Hepatic stellate cell (primary cell): ENCODE measurements around the gene C16orf82.
A peak's percentile ranks its signal among the peaks of the same experiment; 100 is the strongest.
"Not testable (repeated sequence)": the region's sequence is repeated elsewhere in the genome, so short reads cannot be mapped to it uniquely, and the experiment has no call there.

Source experiments
- DNase-seq: peaks from one replicate; pipeline ENCODE4 v3.0.0; 2011; ENCODE audit warnings: low spot score

Gene C16orf82

DNA sequence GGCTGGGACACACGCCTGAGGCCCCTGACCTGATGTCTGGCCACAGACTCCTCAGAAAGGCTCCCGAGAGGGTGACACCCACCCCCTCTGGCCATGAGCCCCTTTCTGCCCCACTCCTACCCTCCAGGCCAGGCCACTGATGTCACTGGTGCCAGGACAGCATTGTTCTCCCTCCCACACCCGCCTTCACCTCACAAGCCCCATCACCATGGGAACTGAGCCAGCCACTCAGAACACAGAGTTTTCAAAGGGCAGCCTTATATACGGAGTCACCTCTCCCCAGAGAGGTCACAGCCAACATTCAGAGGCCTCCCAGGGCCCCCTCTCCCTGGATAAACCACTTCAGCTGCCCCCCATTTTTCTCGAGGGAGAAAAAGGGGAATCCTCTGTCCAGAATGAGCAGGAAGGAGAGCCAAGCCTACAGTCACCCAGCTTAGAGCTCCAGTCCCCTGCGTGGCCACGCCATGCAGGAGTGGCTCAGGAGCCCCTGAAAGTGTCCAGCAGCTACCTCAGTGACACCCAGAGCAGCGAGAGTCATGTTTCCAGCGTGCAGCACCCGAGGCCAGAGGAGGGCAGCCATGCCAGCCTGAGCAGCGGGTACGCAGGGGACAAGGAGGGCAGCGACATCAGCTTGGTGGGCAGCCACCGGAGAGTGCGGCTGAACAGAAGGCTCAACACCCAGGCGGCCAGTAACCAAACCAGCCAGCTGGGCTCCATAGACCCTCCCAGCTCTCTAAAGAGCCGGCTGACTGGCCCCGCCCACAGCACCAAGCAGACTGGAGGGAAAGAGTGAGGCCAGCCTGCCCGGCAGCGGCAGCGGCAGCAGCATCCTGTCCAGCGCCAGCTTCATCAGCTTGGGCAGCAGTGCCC lies at the start of gene C16orf82:
TSS of gene C16orf82 (plus strand) at position 260 of the 870 bp plus-strand sequence.
- no peak for DNase-seq

DNA sequence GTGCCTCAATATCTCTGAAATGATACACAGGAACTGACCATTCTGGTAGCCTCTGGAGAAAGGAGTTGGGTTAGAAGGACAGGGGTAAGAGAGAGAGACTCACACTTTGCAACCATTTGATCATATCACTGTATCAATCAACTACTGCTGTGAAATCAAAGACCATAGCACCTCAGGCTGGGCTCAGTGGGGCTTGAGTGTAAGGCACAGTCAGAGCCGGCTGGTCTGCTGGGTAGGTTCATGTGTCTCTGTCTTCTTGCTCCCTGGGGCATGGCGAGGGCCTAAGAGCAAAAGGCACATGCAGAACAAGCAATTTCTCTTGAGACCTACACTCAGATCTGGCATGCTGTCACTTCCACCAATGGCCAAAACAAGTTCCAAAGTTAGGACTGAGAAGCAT lies 46.7 kb upstream of the C16orf82 start:
- DNase-seq = no peak

GRCh38 chr16:27024010-27024409 lies 42.7 kb upstream of the C16orf82 start:
- DNase-seq = no peak

DNA sequence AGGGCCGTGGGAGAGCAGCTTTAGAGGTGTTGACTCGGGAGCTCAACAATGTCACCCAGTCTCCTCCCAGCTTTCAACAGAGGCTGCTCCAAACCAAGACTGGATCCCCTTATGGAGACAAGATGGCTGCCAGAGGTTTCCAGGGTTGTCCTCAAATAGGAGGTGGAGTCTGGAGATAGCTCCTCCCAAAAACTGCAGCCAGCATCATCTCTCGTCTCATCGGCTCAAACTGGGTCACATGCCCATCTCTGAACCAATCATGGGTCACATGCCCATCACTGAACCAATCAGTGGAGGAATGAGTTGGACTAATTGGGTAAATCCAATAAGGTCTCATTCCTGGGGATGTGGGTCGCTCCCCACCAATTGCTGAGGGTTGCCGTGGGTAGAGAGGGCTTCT lies 41.1 kb upstream of the C16orf82 start:
- no peak for DNase-seq

DNA sequence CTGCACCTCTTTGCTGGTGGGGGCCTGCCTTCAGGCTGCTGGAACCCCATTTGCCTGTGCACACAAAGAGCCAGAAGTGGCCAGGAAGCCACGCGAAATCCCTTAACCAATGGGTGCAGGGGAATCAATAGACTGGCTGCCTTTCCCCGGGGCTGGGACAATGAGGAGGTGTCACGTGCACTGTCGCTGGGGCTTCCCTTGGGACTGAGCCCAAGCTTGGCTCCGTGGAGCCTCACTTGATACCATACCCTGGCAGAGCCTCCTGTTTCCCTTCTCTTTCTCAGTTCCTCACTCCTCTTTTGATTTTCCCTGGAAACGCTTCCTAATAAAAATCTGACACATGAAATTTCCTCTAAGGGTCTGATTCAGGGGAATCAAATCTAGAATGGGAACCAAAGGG lies 38.8 kb upstream of the C16orf82 start:
- DNase-seq = no peak

- no peak for DNase-seq
Measured at GRCh38 chr16:27028591-27029110, 38.1 kb upstream of the C16orf82 start.

- DNase-seq = no peak
Measured at GRCh38 chr16:27029525-27029924, 37.2 kb upstream of the C16orf82 start.

GRCh38 chr16:27033281-27033979 lies 33.3 kb upstream of the C16orf82 start:
- no peak for DNase-seq

DNA sequence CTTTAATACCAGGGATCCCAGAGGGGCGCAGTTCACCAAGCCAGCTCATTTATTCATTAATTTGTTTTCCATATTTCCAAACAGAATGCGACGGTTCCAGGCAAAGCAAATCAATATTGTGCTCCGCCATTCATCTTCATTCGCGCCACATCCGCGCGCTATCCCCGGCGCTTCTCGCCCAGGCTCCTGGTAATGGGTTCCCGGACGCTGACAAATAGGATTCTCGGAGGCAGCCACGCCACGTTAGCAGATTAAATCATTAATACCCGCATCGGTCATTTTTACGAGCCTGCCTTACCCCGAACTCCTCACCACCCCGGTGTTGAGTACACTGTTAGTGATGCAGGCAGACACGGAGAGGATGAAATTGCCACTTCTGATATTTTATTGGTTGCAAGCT lies 26.0 kb upstream of the C16orf82 start:
- no peak for DNase-seq

DNA sequence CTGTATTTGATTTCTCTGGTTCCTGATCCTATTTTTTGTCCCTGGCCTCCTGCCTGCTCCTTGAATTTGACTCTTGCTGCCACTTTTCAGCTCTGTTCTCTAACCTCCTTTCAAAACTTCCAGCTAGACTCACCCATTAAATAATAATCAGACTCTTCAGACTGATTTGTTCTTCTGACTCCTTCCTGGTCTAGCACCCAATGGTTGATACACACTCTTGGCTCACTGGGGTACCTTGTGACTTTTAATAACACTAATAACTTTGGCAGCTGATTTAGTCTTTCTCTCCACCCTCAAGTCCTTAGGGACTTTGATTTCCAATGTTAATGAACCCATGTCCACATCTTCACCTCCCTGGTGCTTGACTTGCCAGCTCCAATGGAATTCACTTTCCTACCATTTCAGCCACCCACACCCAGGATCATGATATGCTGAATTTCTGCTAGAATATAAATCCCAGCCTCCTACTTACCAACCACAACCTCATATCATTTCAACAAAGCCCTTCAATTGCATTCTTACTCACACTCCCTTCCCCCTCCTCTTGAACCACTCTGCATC lies 19.7 kb upstream of the C16orf82 start:
- DNase-seq = no peak

GRCh38 chr16:27048316-27048715 lies 18.4 kb upstream of the C16orf82 start:
- DNase-seq = no peak

GRCh38 chr16:27049117-27049516 lies 17.6 kb upstream of the C16orf82 start:
- no peak for DNase-seq

GRCh38 chr16:27052007-27052406 lies 14.7 kb upstream of the C16orf82 start:
- no peak for DNase-seq

DNA sequence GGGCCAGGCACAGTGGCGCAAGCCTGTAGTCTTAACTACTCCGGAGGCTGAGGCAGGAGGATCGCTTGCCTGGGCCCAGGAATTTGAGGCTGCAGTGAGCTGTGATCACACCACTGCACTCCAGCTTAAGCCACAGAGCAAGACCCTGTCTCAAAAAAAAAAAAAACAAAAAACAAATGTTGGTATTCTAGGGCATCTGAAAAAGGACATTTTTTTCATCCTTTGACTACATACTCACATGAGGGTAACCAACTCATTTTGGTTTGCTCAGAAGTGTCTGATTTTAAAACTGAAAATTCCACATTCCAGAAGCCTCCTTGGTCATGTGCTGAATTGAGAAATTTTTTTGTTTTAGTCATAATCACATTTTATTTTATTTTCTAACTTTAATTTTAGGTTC lies 12.7 kb upstream of the C16orf82 start:
- DNase-seq = no peak

DNA sequence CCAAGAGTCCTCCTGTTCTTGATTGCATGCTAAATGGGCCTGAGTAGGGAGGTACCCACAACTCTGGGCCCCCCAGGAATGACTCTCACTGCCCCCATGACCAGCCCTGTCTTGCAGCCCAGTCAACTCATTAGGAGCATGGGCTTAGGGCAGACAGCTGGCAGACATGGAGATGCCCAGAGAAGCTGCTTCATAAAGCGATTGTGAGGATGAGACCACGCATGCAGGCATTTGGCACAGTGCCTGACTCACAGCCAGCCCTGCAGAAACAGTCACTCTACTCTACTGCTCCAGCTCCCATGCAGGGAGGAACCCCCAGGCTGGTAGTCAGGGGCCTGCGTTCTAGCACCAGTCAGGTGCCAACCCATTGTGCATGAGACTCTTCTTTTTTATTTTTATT lies 8.4 kb upstream of the C16orf82 start:
- DNase-seq = no peak

GRCh38 chr16:27070776-27071175 lies 4.0 kb downstream of the C16orf82 start:
- DNase-seq = no peak

DNA sequence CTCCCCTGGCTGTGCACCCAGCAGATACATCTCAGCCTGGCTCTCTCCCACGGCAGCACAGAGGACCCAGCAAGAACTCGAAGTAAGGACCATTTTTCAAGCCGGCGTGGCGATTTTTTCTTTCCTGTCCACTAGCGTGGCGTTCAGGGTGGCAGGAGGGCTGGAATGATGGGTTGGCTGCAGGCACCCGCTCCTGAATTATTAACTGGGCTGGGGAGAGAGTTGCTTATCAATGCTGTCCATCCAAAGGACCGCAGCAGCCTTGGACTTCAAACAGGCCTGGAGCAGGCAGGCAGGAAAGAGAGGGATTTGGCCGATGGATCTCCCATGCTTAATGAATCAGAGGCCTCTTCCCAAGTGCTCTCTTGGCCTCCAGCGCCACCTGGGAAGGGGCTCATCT lies 7.0 kb downstream of the C16orf82 start:
- no peak for DNase-seq

DNA sequence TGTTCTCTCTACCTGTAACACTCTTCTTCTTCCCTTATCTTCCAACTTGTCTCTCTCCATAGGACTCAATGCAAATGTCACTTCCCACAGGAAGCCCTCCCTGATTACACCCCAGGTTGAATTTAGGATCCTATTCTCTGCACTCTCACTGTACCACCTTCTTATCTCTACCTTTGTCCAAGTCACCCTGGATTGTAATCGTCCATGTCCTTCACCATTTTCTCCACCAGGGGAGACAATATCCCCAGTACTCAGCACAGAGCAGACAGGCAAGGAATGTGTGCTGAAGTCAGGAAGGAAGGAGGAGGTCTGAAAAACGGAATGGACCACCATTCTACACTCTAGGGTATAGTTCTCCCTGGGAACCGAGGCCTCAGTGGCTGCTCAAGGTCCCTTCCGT lies 14.2 kb downstream of the C16orf82 start:
- peak; percentile 36 for DNase-seq

- peak; percentile 37 for DNase-seq
Measured at GRCh38 chr16:27083861-27084261, 17.1 kb downstream of the C16orf82 start.

GRCh38 chr16:27084307-27085028 lies 17.7 kb downstream of the C16orf82 start:
- no peak for DNase-seq

DNA sequence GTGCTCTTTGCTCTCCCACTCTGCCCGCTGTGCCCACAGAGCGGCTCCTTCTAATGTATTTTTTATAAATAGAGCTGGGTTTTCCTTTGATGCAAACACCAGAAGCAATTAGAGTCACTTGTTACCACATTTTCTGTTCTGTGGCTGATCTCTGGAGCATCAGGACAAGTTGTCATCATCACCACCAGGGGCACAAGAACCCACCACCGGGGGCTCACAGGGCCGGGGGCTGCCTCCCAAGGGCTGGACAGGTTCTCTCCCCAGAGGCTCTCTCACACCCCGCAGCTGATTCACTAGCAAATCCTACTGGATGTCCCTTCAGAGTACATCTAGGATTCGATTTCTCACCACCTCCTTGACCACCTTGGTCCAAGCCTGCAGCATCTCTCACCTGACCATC lies 18.5 kb downstream of the C16orf82 start:
- no peak for DNase-seq

GRCh38 chr16:27086031-27086430 lies 19.3 kb downstream of the C16orf82 start:
- DNase-seq = not testable (repeated sequence)
